ENCODE data around the gene CLDN1. TPM values are rescaled to one million over a fixed set of nuclear protein-coding genes. Genes with fewer than 3 reads are reported as not detected.

The CLDN1 gene
- total and polyA plus RNA-seq, 2 donors (not counting 1 experiment from before 2014, with no cell fraction given) = not detected

DNA sequence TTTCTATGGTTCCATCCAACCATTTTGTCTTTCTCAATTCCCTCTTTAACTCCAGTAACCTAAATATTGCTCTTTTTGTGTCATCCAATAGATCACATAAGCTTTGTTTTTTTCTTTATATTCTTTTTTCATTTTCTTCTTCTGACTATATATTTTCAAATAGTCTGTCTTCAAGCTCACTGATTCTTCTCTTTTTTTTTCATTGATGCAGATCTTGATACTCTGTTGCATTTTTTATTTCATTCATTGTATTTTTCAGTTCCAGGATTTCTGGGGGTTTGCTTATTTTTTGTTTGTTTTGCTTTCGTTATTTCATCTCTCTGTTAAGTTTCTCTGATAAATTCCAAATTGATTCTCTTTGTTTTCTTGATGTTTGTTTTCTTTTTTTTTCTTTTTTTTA is 36.2 kb downstream of the CLDN1 start:
- Histone ChIP-seq H3K27ac (ENCODE audit: low read length in 2 of 2) (no peak overlapping the region), H3K4me3 (ENCODE audit: control extremely low read depth in 1 of 5, extremely low read depth in 1 of 5, insufficient read depth in 1 of 5, low read depth in 2 of 5, low read length in 4 of 5) (no peak overlapping the region), H3K9ac (ENCODE audit: low read length) (no peak overlapping the region), H3K36me3 (replicated peaks in 1 of 2; ENCODE audit: control extremely low read depth in 1 of 2, control insufficient read depth in 1 of 2, extremely low read depth in 1 of 2, insufficient read depth in 2 of 2, low read length in 1 of 2) (no peaks in the 10 kb centered on the region), H2AFZ (ENCODE audit: insufficient read depth, low read depth, low read length, poor library complexity, severe bottlenecking) (no peak overlapping the region), H3K4me2 (replicated peaks; ENCODE audit: low read depth, low read length, poor library complexity, severe bottlenecking) (no peak overlapping the region), H3K27me3 (replicated peaks in 1 of 4; ENCODE audit: control extremely low read depth in 1 of 4, control insufficient read depth in 3 of 4, insufficient read depth in 4 of 4, low read length in 3 of 4) (peaks cover 0 to 3% (median 0%) of the 10 kb centered on the region in 4 experiments), H3K79me2 (ENCODE audit: control insufficient read depth, insufficient read depth, low read length) (no peaks in the 10 kb centered on the region), H4K20me1 (ENCODE audit: control insufficient read depth, insufficient read depth, low read length, poor library complexity, severe bottlenecking) (no peaks in the 10 kb centered on the region), H3K4me1 (ENCODE audit: control insufficient read depth in 2 of 2, insufficient read depth in 2 of 2, low read length in 2 of 2) (no peaks in the 10 kb centered on the region), H3K9me3 (ENCODE audit: control extremely low read depth in 1 of 3, control insufficient read depth in 2 of 3, insufficient read depth in 1 of 3, low read length in 2 of 3) (peaks cover 0 to 8% (median 6%) of the 10 kb centered on the region in 3 donors)
- intact Hi-C loops (cut with micrococcal nuclease) = no loop called here
- ATAC-seq (ENCODE audit: low read depth) = no peak
- no peaks in the 10 kb centered on the region for H3K4me1 Mint-ChIP-seq
- DNase-seq = no peak
- no peaks in the 10 kb centered on the region for H3K27me3 Mint-ChIP-seq
- ChIA-PET POLR2A (no interaction called here), CTCF (no interaction called here)
- no peak overlapping the region for H3K4me3 Mint-ChIP-seq
- WGBS (ENCODE audit: insufficient coverage) = no CpG with 5 or more reads among the region's 1 CpG
- TF ChIP-seq EZH2 (IDR thresholded peaks at IDR 0.05; ENCODE audit: borderline replicate concordance, insufficient read depth, low read depth, low read length, poor library complexity, severe bottlenecking) = no peak
- no peak for TF ChIP-seq CTCF (IDR thresholded peaks at IDR 0.05)
- H3K9me3 Mint-ChIP-seq (ENCODE audit: insufficient read depth) = peaks cover 13% of the 10 kb centered on the region
- no peak overlapping the region for H3K27ac Mint-ChIP-seq

DNA sequence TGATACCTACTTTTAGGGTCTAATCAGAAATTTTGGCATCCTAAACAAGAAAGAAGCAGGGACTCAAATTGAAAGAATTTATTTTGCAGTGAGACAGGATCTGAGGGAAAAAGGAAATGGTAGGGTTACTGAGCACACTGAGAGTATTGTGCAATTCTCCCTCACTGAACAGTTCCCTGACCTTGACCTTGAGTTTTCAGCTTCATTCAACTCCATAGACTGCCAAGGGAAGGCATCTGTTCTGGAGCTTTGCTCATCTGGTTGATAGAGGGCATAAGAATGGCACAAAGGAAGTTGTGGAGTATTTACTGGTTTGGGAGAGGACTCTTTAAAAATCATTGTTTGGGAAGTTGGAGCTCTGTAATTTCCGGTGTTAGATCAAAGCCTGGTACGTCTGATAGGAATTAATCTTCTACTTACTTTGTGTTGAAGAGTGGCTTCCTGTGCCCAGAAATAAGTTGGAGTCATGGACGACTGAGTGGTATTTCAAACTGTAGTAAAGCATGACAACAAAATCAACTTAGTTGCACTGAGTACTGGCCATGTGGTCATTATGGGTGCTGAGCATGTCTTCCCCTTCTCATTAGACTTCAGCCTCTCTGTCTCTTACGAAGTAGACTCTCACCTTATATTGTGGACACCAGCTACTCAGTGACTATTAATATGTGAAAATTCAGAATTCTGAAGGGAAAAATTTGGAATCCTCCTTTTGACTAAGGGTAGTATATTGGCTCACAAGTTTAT is 40.8 kb downstream of the CLDN1 start:
- Mint-ChIP-seq H3K4me3 (no peak overlapping the region), H3K9me3 (ENCODE audit: insufficient read depth) (peaks cover 6% of the 10 kb centered on the region), H3K27ac (no peak overlapping the region), H3K27me3 (no peaks in the 10 kb centered on the region), H3K4me1 (no peaks in the 10 kb centered on the region)
- no peak overlapping the region for H3K4me3 ChIP-seq (ENCODE audit: control extremely low read depth in 1 of 5, extremely low read depth in 1 of 5, insufficient read depth in 1 of 5, low read depth in 2 of 5, low read length in 4 of 5)
- H3K4me2 ChIP-seq (replicated peaks; ENCODE audit: low read depth, low read length, poor library complexity, severe bottlenecking) = no peak overlapping the region
- intact Hi-C loops (cut with micrococcal nuclease) = no loop called here
- H3K27ac ChIP-seq (ENCODE audit: low read length in 2 of 2) = no peak overlapping the region
- 80% methylated on average over 3 of the region's 4 CpGs for WGBS (ENCODE audit: insufficient coverage)
- H2AFZ ChIP-seq (ENCODE audit: insufficient read depth, low read depth, low read length, poor library complexity, severe bottlenecking) = no peak overlapping the region
- ChIA-PET POLR2A (no interaction called here), CTCF (no interaction called here)
- H3K36me3 ChIP-seq (replicated peaks in 1 of 2; ENCODE audit: control extremely low read depth in 1 of 2, control insufficient read depth in 1 of 2, extremely low read depth in 1 of 2, insufficient read depth in 2 of 2, low read length in 1 of 2) = no peaks in the 10 kb centered on the region
- H4K20me1 ChIP-seq (ENCODE audit: control insufficient read depth, insufficient read depth, low read length, poor library complexity, severe bottlenecking) = no peaks in the 10 kb centered on the region
- H3K9me3 ChIP-seq (ENCODE audit: control extremely low read depth in 1 of 3, control insufficient read depth in 2 of 3, insufficient read depth in 1 of 3, low read length in 2 of 3) = peaks cover 0 to 6% (median 3%) of the 10 kb centered on the region in 3 donors
- ATAC-seq (ENCODE audit: low read depth) (no peak), DNase-seq (no peak)
- no peaks in the 10 kb centered on the region for H3K4me1 ChIP-seq (ENCODE audit: control insufficient read depth in 2 of 2, insufficient read depth in 2 of 2, low read length in 2 of 2)
- no peak overlapping the region for H3K9ac ChIP-seq (ENCODE audit: low read length)
- no peaks in the 10 kb centered on the region for H3K27me3 ChIP-seq (replicated peaks in 1 of 4; ENCODE audit: control extremely low read depth in 1 of 4, control insufficient read depth in 3 of 4, insufficient read depth in 4 of 4, low read length in 3 of 4)
- no peaks in the 10 kb centered on the region for H3K79me2 ChIP-seq (ENCODE audit: control insufficient read depth, insufficient read depth, low read length)
- TF ChIP-seq EZH2 (IDR thresholded peaks at IDR 0.05; ENCODE audit: borderline replicate concordance, insufficient read depth, low read depth, low read length, poor library complexity, severe bottlenecking) (no peak), CTCF (IDR thresholded peaks at IDR 0.05) (no peak)
